Endodermal cell (in vitro differentiated cells): ENCODE results near the gene SORCS2. TPM values are rescaled to one million over a fixed set of nuclear protein-coding genes. Genes with fewer than 3 reads are reported as not detected.
A peak's percentile ranks its signal among the peaks of the same experiment; 100 is the strongest.

Experiments
- DNase-seq: peaks from one replicate; pipeline ENCODE4 v3.0.0-alpha.2; 2017
- H3K27ac ChIP-seq: 2 replicates; pipeline ENCODE4 v1.5.1; 2013; ENCODE audit warnings: mild to moderate bottlenecking, low read depth, low read length, moderate library complexity
- H3K27me3 ChIP-seq: 2 replicates; pipeline ENCODE4 v1.6.1; 2013; ENCODE audit warnings: mild to moderate bottlenecking, low read length, moderate library complexity; ENCODE audit not compliant: insufficient read depth, control insufficient read depth, poor library complexity, severe bottlenecking
- H3K36me3 ChIP-seq: 2 replicates; pipeline ENCODE4 v1.7.0; 2013; ENCODE audit warnings: mild to moderate bottlenecking, low read length, moderate library complexity; ENCODE audit not compliant: control insufficient read depth, insufficient read depth
- H3K4me1 ChIP-seq: one replicate; pipeline ENCODE4 v1.7.0; 2013; ENCODE audit warnings: low read length; ENCODE audit not compliant: control insufficient read depth, insufficient read depth
- H3K4me3 ChIP-seq: 2 replicates; pipeline ENCODE4 v1.5.1; 2013; ENCODE audit warnings: mild to moderate bottlenecking, low read length, moderate library complexity
- H3K9ac ChIP-seq: 2 replicates; pipeline ENCODE4 v1.6.1; 2013; ENCODE audit warnings: mild to moderate bottlenecking, low read length, moderate library complexity; ENCODE audit not compliant: poor library complexity, severe bottlenecking; ENCODE audit errors: extremely low read depth
- H3K9me3 ChIP-seq: 2 replicates; pipeline ENCODE4 v1.6.1; 2013; ENCODE audit warnings: mild to moderate bottlenecking, low read length, moderate library complexity; ENCODE audit not compliant: control insufficient read depth
- H3K27ac Mint-ChIP-seq: 2 replicates; pipeline ENCODE4 v1.8.0; 2020; ENCODE audit warnings: mixed read lengths
- H3K27me3 Mint-ChIP-seq: 2 replicates; pipeline ENCODE4 v1.8.0; 2021; ENCODE audit warnings: mild to moderate bottlenecking, mixed read lengths; ENCODE audit not compliant: insufficient read depth
- H3K36me3 Mint-ChIP-seq: 2 replicates; pipeline ENCODE4 v1.8.0; 2020; ENCODE audit warnings: low read depth, mixed read lengths
- H3K4me1 Mint-ChIP-seq: 2 replicates; pipeline ENCODE4 v1.8.0; 2020; ENCODE audit warnings: mixed read lengths
- H3K4me3 Mint-ChIP-seq: 2 replicates; pipeline ENCODE4 v1.8.0; 2020; ENCODE audit warnings: mild to moderate bottlenecking, moderate library complexity, mixed read lengths
- H3K9me3 Mint-ChIP-seq: 2 replicates; pipeline ENCODE4 v1.8.0; 2020; ENCODE audit warnings: mild to moderate bottlenecking, mixed read lengths
- WGBS, 2 experiments: methylation state at CpG; one replicate each; pipeline versions ENCODE4 v1.1.5 to v1.1.7; 2013; ENCODE audit warnings: missing lambda C conversion rate in 2 of 2, mixed read lengths in 1 of 2; ENCODE audit not compliant: insufficient coverage in 1 of 2, insufficient read length in 1 of 2; 5-methylcytosine and 5-hydroxymethylcytosine counted together
- total RNA-seq, 2 donors: library from RNA; stranded (reverse); fragmentation: NEBNext Ultra II Directional in 1 of 2; extraction: Animal tissue kit (Norgen Biotek cat#: 25700) in 1 of 2; gene quantifications; 2 replicates in 1 of 2; 3 replicates in 1 of 2; pipeline ENCODE4 v1.2.1, GENCODE V29; 2021
- TF ChIP-seq, protein P1 (sequence below): fragments of 200-600 bp; sonication (generic); conservative IDR thresholded peaks from 2 replicates; pipeline ENCODE4 v1.5.0; 2021; ENCODE audit warnings: antibody characterized with exemption, mild to moderate bottlenecking

SORCS2 gene
- total RNA-seq, 2 donors from 2014 or later: 1.4 to 1.9 TPM

DNA sequence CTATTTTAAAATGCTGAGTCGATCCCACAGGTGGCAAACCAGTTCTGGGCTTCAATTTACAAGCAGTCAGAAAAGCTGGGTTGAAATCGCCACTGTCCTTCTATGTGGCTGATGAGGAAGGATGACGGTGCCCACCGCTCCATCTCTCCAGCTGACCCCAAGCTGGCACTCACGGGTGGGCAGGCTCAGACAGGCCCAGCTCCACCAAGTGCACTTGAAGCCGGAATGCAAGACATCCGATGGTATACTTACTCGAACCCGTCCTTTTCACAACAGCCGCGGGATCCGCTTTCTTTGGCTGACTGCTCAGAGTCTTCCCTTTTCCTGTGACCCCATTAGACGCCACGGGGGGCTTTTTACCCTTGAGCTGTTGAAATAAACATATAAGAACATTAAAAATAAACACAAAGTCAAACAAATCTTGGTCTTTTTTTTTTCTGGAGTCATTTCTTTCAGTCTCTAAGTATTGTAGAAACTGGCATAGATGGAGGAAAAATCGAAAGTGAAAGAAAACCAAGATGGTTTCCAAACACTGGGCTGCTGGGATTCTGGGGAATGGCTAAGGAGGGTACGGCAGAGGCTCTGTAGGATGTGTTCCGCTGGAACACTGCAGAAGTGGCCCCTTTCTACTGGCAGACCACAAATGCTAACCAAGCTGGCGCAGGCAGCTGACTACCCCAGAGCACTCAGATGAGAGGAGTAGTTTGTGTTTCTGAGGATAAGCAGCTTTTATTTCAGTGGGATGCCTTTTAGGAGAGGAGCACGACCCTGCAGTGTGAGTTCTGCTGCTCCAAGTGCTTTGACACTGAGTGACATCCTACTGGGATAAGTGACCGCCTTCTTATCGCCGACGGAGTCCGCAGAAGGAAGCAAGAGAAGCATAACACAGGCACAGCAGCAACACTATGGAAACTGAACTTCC lies 586.4 kb downstream of the SORCS2 start:
- Mint-ChIP-seq H3K4me3 (no peak overlapping the region), H3K9me3 (no peaks in the 10 kb centered on the region), H3K27me3 (no peaks in the 10 kb centered on the region), H3K4me1 (peaks cover 7% of the 10 kb centered on the region), H3K27ac (no peak overlapping the region), H3K36me3 (peaks cover 68% of the 10 kb centered on the region)
- no peak overlapping the region for H3K4me3 ChIP-seq
- no peak for DNase-seq
- TF ChIP-seq, protein P1, sequence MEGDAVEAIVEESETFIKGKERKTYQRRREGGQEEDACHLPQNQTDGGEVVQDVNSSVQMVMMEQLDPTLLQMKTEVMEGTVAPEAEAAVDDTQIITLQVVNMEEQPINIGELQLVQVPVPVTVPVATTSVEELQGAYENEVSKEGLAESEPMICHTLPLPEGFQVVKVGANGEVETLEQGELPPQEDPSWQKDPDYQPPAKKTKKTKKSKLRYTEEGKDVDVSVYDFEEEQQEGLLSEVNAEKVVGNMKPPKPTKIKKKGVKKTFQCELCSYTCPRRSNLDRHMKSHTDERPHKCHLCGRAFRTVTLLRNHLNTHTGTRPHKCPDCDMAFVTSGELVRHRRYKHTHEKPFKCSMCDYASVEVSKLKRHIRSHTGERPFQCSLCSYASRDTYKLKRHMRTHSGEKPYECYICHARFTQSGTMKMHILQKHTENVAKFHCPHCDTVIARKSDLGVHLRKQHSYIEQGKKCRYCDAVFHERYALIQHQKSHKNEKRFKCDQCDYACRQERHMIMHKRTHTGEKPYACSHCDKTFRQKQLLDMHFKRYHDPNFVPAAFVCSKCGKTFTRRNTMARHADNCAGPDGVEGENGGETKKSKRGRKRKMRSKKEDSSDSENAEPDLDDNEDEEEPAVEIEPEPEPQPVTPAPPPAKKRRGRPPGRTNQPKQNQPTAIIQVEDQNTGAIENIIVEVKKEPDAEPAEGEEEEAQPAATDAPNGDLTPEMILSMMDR: no peak
- no peaks in the 10 kb centered on the region for H3K27me3 ChIP-seq
- peak overlapping the region; percentile 2 for H3K27ac ChIP-seq
- H3K36me3 ChIP-seq: peaks cover 73% of the 10 kb centered on the region
- H3K4me1 ChIP-seq: no peaks in the 10 kb centered on the region
- no peaks in the 10 kb centered on the region for H3K9me3 ChIP-seq
- no peak overlapping the region for H3K9ac ChIP-seq
- WGBS, 2 experiments: 93 to 94% methylated on average over 23 to 24 of the region's 24 CpGs

DNA sequence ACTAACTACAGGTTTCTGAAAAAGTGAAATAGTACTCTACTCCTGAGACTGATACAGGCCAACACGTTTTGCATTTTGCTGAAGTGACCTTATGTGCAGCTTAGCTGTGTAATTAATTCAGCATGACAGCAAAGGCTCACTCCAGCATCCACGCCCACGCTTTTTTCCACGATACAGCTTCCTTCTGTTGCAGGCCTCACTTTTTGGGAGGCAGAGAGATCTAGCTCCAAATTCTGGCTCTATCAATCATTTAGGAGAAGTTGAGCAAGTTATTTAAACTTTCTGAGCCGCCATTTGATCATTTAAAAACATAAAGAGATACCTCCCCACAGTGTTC lies 587.1 kb downstream of the SORCS2 start:
- H3K9me3 ChIP-seq: no peaks in the 10 kb centered on the region
- no peak overlapping the region for H3K4me3 ChIP-seq
- peaks cover 7% of the 10 kb centered on the region for H3K4me1 Mint-ChIP-seq
- WGBS, 2 experiments: 78 to 88% methylated on average over 5 of the region's 5 CpGs
- H3K27ac Mint-ChIP-seq: no peak overlapping the region
- H3K36me3 ChIP-seq: peaks cover 75% of the 10 kb centered on the region
- H3K27me3 Mint-ChIP-seq: no peaks in the 10 kb centered on the region
- H3K27me3 ChIP-seq: no peaks in the 10 kb centered on the region
- no peak overlapping the region for H3K27ac ChIP-seq
- H3K9me3 Mint-ChIP-seq: no peaks in the 10 kb centered on the region
- TF ChIP-seq, protein P1: no peak
- peaks cover 63% of the 10 kb centered on the region for H3K36me3 Mint-ChIP-seq
- H3K4me1 ChIP-seq: no peaks in the 10 kb centered on the region
- no peak overlapping the region for H3K4me3 Mint-ChIP-seq
- no peak for DNase-seq
- H3K9ac ChIP-seq: no peak overlapping the region

DNA sequence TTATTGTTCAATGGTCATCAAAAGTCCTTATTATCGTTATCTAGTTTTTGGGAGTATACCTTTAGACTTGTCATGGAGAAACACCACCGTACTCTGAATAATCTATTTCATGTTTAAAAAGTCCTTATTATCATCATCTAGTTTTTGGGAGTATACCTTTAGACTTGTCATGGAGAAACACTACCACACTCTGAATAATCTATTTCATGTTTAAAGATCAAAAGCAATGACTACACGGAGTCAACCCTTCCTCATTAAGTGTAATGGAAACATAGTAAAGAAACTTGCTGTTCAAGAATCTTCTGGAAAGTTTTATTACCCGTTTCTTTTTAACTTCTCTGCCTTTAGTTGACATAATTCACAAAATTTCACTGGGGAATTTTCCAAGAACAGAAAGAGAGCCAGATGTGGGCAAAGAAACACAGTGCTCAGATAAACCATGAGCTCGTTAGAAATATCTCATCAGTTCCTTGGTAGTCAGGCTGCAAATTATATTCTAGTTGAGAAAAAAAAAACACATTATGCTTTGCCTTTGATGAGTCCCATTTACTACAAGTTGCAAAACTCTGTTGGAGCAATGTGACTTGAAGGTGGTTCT lies 588.5 kb downstream of the SORCS2 start:
- H3K4me1 ChIP-seq: no peaks in the 10 kb centered on the region
- Mint-ChIP-seq H3K27ac (no peak overlapping the region), H3K36me3 (peaks cover 66% of the 10 kb centered on the region), H3K9me3 (no peaks in the 10 kb centered on the region), H3K27me3 (no peaks in the 10 kb centered on the region), H3K4me3 (no peak overlapping the region), H3K4me1 (peaks cover 7% of the 10 kb centered on the region)
- H3K36me3 ChIP-seq: peaks cover 66% of the 10 kb centered on the region
- TF ChIP-seq, protein P1: no peak
- H3K4me3 ChIP-seq: no peak overlapping the region
- no peak overlapping the region for H3K27ac ChIP-seq
- H3K27me3 ChIP-seq: no peaks in the 10 kb centered on the region
- no peaks in the 10 kb centered on the region for H3K9me3 ChIP-seq
- no peak for DNase-seq
- 92 to 100% methylated on average over 4 to 5 of the region's 5 CpGs for WGBS, 2 experiments
- H3K9ac ChIP-seq: no peak overlapping the region
